ENCODE results near the gene TCL1B. TPM values are rescaled to one million over a fixed set of nuclear protein-coding genes. Genes with fewer than 3 reads are reported as not detected.

Gene TCL1B
- total and polyA plus RNA-seq, 2 of the 13 experiments (the other 11 are each of a cell fraction or from before 2014, with no cell fraction given), result not detected

DNA sequence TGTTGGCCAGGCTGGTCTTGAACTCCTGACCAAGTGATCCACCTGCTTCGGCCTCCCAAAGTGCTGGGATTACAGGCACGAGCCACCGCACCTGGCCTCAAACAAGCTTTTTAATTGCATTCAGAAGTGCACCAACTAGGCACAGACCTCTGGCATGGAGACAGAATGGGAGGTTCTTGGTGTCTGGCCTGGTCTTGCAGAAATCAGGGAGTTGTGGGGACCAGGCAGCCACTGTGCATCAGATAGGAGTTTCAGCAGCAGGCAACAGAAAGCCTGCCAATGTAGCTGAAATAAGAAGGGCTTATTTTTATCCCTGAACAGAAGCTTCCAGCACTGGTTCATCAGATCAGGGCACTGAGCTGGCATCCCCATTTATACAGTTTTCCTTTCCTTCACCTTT lies 22.2 kb upstream of the TCL1B start:
- Histone ChIP-seq H3K4me3 (replicated peaks in 1 of 3; ENCODE audit: insufficient read depth in 1 of 3, low read depth in 2 of 3, low read length in 3 of 3) (no peak overlapping the region), H3K4me2 (ENCODE audit: low read depth, low read length) (no peak overlapping the region), H4K20me1 (ENCODE audit: insufficient read depth, low read length) (no peaks in the 10 kb centered on the region), H3K9ac (ENCODE audit: insufficient read depth, low read depth, low read length) (no peak overlapping the region), H3K9me3 (ENCODE audit: low read length) (no peaks in the 10 kb centered on the region), H3K36me3 (replicated peaks in 1 of 2; ENCODE audit: control insufficient read depth in 1 of 2, insufficient read depth in 2 of 2, low read length in 2 of 2) (no peaks in the 10 kb centered on the region), H3K4me1 (ENCODE audit: insufficient read depth, low read length) (peaks cover 34% of the 10 kb centered on the region), H2AFZ (ENCODE audit: low read length) (no peak overlapping the region), H3K27me3 (ENCODE audit: control insufficient read depth in 1 of 2, insufficient read depth in 2 of 2, low read length in 2 of 2) (peaks cover 5 to 12% of the 10 kb centered on the region in 2 experiments; a peak in 4 of 5 replicates), H3K79me2 (ENCODE audit: insufficient read depth, low read length) (no peaks in the 10 kb centered on the region), H3K27ac (ENCODE audit: extremely low read length, insufficient read depth, low read length) (no peak overlapping the region)
- BruUV-seq (replicated peaks), result no TSS peak
- TF ChIP-seq, protein P1, sequence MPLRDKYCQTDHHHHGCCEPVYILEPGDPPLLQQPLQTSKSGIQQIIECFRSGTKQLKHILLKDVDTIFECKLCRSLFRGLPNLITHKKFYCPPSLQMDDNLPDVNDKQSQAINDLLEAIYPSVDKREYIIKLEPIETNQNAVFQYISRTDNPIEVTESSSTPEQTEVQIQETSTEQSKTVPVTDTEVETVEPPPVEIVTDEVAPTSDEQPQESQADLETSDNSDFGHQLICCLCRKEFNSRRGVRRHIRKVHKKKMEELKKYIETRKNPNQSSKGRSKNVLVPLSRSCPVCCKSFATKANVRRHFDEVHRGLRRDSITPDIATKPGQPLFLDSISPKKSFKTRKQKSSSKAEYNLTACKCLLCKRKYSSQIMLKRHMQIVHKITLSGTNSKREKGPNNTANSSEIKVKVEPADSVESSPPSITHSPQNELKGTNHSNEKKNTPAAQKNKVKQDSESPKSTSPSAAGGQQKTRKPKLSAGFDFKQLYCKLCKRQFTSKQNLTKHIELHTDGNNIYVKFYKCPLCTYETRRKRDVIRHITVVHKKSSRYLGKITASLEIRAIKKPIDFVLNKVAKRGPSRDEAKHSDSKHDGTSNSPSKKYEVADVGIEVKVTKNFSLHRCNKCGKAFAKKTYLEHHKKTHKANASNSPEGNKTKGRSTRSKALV (CRISPR knock-in tag; IDR thresholded peaks at IDR 0.05), result no peak
- TF ChIP-seq, protein P2, sequence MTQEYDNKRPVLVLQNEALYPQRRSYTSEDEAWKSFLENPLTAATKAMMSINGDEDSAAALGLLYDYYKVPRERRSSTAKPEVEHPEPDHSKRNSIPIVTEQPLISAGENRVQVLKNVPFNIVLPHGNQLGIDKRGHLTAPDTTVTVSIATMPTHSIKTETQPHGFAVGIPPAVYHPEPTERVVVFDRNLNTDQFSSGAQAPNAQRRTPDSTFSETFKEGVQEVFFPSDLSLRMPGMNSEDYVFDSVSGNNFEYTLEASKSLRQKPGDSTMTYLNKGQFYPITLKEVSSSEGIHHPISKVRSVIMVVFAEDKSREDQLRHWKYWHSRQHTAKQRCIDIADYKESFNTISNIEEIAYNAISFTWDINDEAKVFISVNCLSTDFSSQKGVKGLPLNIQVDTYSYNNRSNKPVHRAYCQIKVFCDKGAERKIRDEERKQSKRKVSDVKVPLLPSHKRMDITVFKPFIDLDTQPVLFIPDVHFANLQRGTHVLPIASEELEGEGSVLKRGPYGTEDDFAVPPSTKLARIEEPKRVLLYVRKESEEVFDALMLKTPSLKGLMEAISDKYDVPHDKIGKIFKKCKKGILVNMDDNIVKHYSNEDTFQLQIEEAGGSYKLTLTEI (CRISPR knock-in tag; conservative IDR thresholded peaks at IDR 0.05), result no peak
- no peak for TF ChIP-seq TRIM24 (CRISPR knock-in tag; IDR thresholded peaks at IDR 0.05)
- no peak for TF ChIP-seq RNF2 (conservative IDR thresholded peaks at IDR 0.05; ENCODE audit: low read depth)
- intact Hi-C loops (cut with micrococcal nuclease; ENCODE audit: unreplicated experiment) (no loop called here), in situ Hi-C loops (cut with HindIII; ENCODE audit: extremely low pct_ligation_motif_present, low pct_unique_long_range_greater_than_20kb) (no loop called here)
- WGBS (ENCODE audit: low lambda C conversion rate), result 48% methylated on average over 3 of the region's 3 CpGs
- CTCF ChIA-PET (ENCODE audit: low intra/inter-chr PET ratio, low total read pairs), result no interaction called here
- POLR2A ChIA-PET, result no interaction called here
- FAIRE-seq, result no peak
- DNase-seq (ENCODE audit: low spot score), result no peak
- no peak for ATAC-seq

DNA sequence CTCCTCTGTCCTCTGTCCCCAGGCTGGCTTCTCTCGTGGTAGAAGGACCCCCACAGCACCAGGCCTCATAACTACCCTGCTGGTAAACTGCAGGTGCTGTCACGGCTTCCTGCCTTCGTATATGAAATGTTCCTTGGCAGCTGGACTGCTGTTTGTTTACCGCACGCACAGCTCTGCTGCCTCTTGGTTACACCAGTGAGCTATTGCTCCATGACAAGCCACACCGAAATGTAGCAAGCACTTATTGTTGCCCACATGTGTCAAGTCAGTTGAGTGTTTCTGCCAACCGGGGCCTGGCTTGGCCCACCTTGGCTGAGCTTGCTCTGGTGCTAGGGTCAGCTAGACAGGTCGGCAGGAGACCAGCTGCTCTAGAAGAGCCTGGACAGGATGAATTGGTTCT lies 21.7 kb upstream of the TCL1B start:
- no peak overlapping the region for H3K9ac ChIP-seq (ENCODE audit: insufficient read depth, low read depth, low read length)
- no peak for FAIRE-seq
- no peaks in the 10 kb centered on the region for H4K20me1 ChIP-seq (ENCODE audit: insufficient read depth, low read length)
- peaks cover 5 to 14% of the 10 kb centered on the region in 2 experiments; a peak in 4 of 5 replicates for H3K27me3 ChIP-seq (ENCODE audit: control insufficient read depth in 1 of 2, insufficient read depth in 2 of 2, low read length in 2 of 2)
- no peak overlapping the region for H3K27ac ChIP-seq (ENCODE audit: extremely low read length, insufficient read depth, low read length)
- POLR2A ChIA-PET, result no interaction called here
- H3K36me3 ChIP-seq (replicated peaks in 1 of 2; ENCODE audit: control insufficient read depth in 1 of 2, insufficient read depth in 2 of 2, low read length in 2 of 2), result no peaks in the 10 kb centered on the region
- in situ Hi-C loops (cut with HindIII; ENCODE audit: extremely low pct_ligation_motif_present, low pct_unique_long_range_greater_than_20kb) (no loop called here), intact Hi-C loops (cut with micrococcal nuclease; ENCODE audit: unreplicated experiment) (no loop called here)
- CTCF ChIA-PET (ENCODE audit: low intra/inter-chr PET ratio, low total read pairs), result no interaction called here
- H3K9me3 ChIP-seq (ENCODE audit: low read length), result no peaks in the 10 kb centered on the region
- H3K4me1 ChIP-seq (ENCODE audit: insufficient read depth, low read length), result peaks cover 34% of the 10 kb centered on the region
- no peak overlapping the region for H3K4me2 ChIP-seq (ENCODE audit: low read depth, low read length)
- no peak for DNase-seq (ENCODE audit: low spot score)
- ATAC-seq, result no peak
- WGBS (ENCODE audit: low lambda C conversion rate), result 54% methylated on average over 7 of the region's 8 CpGs
- BruUV-seq (replicated peaks), result no TSS peak
- H3K79me2 ChIP-seq (ENCODE audit: insufficient read depth, low read length), result no peaks in the 10 kb centered on the region
- H2AFZ ChIP-seq (ENCODE audit: low read length), result no peak overlapping the region
- H3K4me3 ChIP-seq (replicated peaks in 1 of 3; ENCODE audit: insufficient read depth in 1 of 3, low read depth in 2 of 3, low read length in 3 of 3), result no peak overlapping the region
- TF ChIP-seq ZBTB3 (CRISPR knock-in tag; IDR thresholded peaks at IDR 0.05; ENCODE audit: borderline replicate concordance, low read depth) (no peak), TOPORS (CRISPR knock-in tag; IDR thresholded peaks at IDR 0.05) (no peak), MAFF (IDR thresholded peaks at IDR 0.05; ENCODE audit: low read depth, low read length) (no peak), ARNT (IDR thresholded peaks at IDR 0.05) (no peak), ZNF619 (CRISPR knock-in tag; IDR thresholded peaks at IDR 0.05) (no peak)
- TF ChIP-seq, protein P3, sequence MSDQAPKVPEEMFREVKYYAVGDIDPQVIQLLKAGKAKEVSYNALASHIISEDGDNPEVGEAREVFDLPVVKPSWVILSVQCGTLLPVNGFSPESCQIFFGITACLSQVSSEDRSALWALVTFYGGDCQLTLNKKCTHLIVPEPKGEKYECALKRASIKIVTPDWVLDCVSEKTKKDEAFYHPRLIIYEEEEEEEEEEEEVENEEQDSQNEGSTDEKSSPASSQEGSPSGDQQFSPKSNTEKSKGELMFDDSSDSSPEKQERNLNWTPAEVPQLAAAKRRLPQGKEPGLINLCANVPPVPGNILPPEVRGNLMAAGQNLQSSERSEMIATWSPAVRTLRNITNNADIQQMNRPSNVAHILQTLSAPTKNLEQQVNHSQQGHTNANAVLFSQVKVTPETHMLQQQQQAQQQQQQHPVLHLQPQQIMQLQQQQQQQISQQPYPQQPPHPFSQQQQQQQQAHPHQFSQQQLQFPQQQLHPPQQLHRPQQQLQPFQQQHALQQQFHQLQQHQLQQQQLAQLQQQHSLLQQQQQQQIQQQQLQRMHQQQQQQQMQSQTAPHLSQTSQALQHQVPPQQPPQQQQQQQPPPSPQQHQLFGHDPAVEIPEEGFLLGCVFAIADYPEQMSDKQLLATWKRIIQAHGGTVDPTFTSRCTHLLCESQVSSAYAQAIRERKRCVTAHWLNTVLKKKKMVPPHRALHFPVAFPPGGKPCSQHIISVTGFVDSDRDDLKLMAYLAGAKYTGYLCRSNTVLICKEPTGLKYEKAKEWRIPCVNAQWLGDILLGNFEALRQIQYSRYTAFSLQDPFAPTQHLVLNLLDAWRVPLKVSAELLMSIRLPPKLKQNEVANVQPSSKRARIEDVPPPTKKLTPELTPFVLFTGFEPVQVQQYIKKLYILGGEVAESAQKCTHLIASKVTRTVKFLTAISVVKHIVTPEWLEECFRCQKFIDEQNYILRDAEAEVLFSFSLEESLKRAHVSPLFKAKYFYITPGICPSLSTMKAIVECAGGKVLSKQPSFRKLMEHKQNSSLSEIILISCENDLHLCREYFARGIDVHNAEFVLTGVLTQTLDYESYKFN (CRISPR knock-in tag; conservative IDR thresholded peaks at IDR 0.05), result no peak
- TF ChIP-seq, protein P4, sequence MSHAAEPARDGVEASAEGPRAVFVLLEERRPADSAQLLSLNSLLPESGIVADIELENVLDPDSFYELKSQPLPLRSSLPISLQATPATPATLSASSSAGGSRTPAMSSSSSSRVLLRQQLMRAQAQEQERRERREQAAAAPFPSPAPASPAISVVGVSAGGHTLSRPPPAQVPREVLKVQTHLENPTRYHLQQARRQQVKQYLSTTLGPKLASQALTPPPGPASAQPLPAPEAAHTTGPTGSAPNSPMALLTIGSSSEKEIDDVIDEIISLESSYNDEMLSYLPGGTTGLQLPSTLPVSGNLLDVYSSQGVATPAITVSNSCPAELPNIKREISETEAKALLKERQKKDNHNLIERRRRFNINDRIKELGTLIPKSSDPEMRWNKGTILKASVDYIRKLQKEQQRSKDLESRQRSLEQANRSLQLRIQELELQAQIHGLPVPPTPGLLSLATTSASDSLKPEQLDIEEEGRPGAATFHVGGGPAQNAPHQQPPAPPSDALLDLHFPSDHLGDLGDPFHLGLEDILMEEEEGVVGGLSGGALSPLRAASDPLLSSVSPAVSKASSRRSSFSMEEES (CRISPR knock-in tag; IDR thresholded peaks at IDR 0.05), result no peak
